ENCODE measurements around the gene NAP1L4. TPM values are rescaled to one million over a fixed set of nuclear protein-coding genes. Genes with fewer than 3 reads are reported as not detected.

The NAP1L4 gene
- total RNA-seq, 1 experiment from 2014 or later, result 212 TPM

DNA sequence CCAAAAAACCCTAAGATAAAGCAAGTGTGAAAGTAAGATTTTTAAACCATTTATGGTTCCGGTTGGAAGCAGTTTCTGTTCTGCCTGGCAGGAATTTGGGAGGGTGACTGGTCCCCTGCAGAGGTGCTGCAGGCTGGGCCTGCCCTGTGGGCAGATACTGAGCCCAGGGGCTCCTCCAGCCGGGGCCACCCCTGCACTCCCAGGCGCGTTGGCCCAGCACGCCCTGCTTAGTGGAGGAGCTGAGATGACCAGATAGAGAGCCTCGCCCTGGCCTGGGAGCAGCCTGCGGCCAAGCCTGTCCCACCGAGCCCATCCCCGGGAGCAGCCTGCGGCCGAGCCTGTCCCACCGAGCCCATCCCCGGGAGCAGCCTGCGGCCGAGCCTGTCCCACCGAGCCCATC is 70.9 kb downstream of the NAP1L4 start:
- no peak overlapping the region for H2AK5ac ChIP-seq (ENCODE audit: insufficient read length, low read length)
- Mint-ChIP-seq H3K4me3 (no peak overlapping the region), H3K9me3 (no peaks in the 10 kb centered on the region; a peak in 1 of 5 replicates), H3K27me3 (ENCODE audit: low read depth) (peaks cover under 1% of the 10 kb centered on the region), H3K36me3 (ENCODE audit: insufficient read depth in 1 of 3, low read depth in 3 of 3) (no peaks in the 10 kb centered on the region; a peak in 1 of 7 replicates), H3K27ac (no peak overlapping the region), H3K4me1 (no peaks in the 10 kb centered on the region)
- H2AFZ ChIP-seq (ENCODE audit: low read length), result no peak overlapping the region
- H4K5ac ChIP-seq (ENCODE audit: insufficient read length, low read depth, low read length), result no peak overlapping the region
- no peak overlapping the region for H3K14ac ChIP-seq (ENCODE audit: insufficient read depth, low read length)
- H3K4me1 ChIP-seq (ENCODE audit: insufficient read depth, low read length), result no peaks in the 10 kb centered on the region
- no peak overlapping the region for H3K23ac ChIP-seq (ENCODE audit: insufficient read length, low read depth, low read length)
- H3K9ac ChIP-seq (ENCODE audit: extremely low read depth, insufficient read length, low read length), result no peak overlapping the region
- H2BK5ac ChIP-seq (ENCODE audit: insufficient read length, low read length), result no peak overlapping the region
- no peak overlapping the region for H2BK15ac ChIP-seq (ENCODE audit: low read depth, low read length)
- H3K79me2 ChIP-seq (ENCODE audit: insufficient read depth, low read length), result no peaks in the 10 kb centered on the region
- no peaks in the 10 kb centered on the region for H3K9me3 ChIP-seq (ENCODE audit: control insufficient read depth, low read depth, low read length)
- TF ChIP-seq, protein P1, sequence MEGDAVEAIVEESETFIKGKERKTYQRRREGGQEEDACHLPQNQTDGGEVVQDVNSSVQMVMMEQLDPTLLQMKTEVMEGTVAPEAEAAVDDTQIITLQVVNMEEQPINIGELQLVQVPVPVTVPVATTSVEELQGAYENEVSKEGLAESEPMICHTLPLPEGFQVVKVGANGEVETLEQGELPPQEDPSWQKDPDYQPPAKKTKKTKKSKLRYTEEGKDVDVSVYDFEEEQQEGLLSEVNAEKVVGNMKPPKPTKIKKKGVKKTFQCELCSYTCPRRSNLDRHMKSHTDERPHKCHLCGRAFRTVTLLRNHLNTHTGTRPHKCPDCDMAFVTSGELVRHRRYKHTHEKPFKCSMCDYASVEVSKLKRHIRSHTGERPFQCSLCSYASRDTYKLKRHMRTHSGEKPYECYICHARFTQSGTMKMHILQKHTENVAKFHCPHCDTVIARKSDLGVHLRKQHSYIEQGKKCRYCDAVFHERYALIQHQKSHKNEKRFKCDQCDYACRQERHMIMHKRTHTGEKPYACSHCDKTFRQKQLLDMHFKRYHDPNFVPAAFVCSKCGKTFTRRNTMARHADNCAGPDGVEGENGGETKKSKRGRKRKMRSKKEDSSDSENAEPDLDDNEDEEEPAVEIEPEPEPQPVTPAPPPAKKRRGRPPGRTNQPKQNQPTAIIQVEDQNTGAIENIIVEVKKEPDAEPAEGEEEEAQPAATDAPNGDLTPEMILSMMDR (conservative IDR thresholded peaks at IDR 0.05), result no peak
- no peak overlapping the region for H2BK20ac ChIP-seq (ENCODE audit: low read depth, low read length, poor library complexity, severe bottlenecking)
- H3K4ac ChIP-seq (ENCODE audit: low read depth, low read length), result no peak overlapping the region
- no peak overlapping the region for H3K18ac ChIP-seq (ENCODE audit: insufficient read length, low read depth, low read length)
- no CpG with 5 or more reads among the region's 16 CpGs for WGBS (ENCODE audit: extremely low coverage, insufficient read length, low lambda C conversion rate)
- H3K56ac ChIP-seq (ENCODE audit: insufficient read length, low read depth, low read length), result no peak overlapping the region
- no peaks in the 10 kb centered on the region for H3K27me3 ChIP-seq (ENCODE audit: insufficient read depth, low read length)
- H3K23me2 ChIP-seq (ENCODE audit: insufficient read length, low read depth, low read length, poor library complexity, severe bottlenecking), result no peaks in the 10 kb centered on the region
- no peaks in the 10 kb centered on the region for H4K20me1 ChIP-seq (ENCODE audit: control insufficient read depth, insufficient read depth, insufficient read length)
- H3K27ac ChIP-seq (ENCODE audit: insufficient read length, low read depth, low read length), result no peak overlapping the region
- no peak overlapping the region for H2BK120ac ChIP-seq (ENCODE audit: low read depth, low read length, poor library complexity, severe bottlenecking)
- H2BK12ac ChIP-seq (ENCODE audit: insufficient read length, low read depth, low read length), result no peak overlapping the region
- H3K4me2 ChIP-seq (ENCODE audit: insufficient read depth, insufficient read length, low read length), result no peak overlapping the region
- H3K79me1 ChIP-seq (ENCODE audit: insufficient read depth, low read depth, low read length, poor library complexity, severe bottlenecking), result no peaks in the 10 kb centered on the region
- H4K91ac ChIP-seq (ENCODE audit: insufficient read length, low read depth, low read length), result no peak overlapping the region
- H4K8ac ChIP-seq (replicated peaks; ENCODE audit: insufficient read length, low read depth, low read length), result no peak overlapping the region
- no peak for DNase-seq
- H3T11ph ChIP-seq (ENCODE audit: low read length), result no peak overlapping the region

All from H9 (cell line).